Activated CD4-positive, alpha-beta T cell treated with anti-CD3 and anti-CD28 coated beads for 48 hours (primary cell): ENCODE results near the gene ADAMTS8.
A peak's percentile ranks its signal among the peaks of the same experiment; 100 is the strongest.

ENCODE experiments used
- DNase-seq: peaks from one replicate; pipeline ENCODE4 v3.0.0-alpha.2; 2020

The ADAMTS8 gene

DNA sequence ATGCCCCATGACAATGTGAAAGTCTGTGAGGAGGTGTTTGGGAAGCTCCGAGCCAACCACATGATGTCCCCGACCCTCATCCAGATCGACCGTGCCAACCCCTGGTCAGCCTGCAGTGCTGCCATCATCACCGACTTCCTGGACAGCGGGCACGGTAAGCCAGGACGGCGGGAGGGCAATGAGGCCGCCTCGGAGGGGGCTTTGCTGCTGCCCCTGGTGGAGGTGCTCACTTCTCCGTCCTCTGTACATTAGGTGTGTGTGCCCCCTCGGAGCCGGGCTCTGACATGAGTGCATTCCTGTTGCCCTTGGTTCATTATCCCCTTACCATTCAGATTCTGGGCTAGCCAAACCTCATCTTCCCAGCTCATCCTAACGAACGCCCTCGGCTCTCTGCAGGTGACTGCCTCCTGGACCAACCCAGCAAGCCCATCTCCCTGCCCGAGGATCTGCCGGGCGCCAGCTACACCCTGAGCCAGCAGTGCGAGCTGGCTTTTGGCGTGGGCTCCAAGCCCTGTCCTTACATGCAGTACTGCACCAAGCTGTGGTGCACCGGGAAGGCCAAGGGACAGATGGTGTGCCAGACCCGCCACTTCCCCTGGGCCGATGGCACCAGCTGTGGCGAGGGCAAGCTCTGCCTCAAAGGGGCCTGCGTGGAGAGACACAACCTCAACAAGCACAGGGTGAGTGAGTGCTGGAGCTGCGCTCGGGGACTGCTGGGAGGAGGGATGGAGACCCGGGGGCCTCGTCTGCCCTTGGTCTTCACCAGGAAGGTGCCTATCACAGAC, 33.9 kb upstream of the ADAMTS8 start:
- DNase-seq, result no peak

DNA sequence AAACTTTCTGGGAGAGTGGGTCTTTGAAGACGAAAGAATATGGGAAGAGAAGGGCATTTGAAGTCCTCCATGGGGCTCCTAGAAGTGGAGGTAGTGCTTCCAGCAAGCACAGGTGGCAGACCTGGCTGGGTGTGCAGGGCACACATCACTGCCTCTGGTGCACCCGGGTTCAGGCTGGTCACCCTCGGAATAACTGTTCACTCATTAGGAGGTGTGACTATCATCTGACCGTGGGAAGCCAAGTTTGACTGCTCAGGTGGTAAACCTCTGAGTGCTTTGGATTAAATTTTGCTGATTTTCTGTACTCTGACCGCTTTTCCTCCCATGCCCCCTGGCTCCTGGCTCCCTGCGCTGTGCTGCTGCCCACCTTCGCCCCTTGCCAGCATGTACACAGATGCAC, 31.1 kb upstream of the ADAMTS8 start:
- DNase-seq, result no peak

GRCh38 chr11:130458410-130458729, 30.0 kb upstream of the ADAMTS8 start:
- DNase-seq, result no peak

DNA sequence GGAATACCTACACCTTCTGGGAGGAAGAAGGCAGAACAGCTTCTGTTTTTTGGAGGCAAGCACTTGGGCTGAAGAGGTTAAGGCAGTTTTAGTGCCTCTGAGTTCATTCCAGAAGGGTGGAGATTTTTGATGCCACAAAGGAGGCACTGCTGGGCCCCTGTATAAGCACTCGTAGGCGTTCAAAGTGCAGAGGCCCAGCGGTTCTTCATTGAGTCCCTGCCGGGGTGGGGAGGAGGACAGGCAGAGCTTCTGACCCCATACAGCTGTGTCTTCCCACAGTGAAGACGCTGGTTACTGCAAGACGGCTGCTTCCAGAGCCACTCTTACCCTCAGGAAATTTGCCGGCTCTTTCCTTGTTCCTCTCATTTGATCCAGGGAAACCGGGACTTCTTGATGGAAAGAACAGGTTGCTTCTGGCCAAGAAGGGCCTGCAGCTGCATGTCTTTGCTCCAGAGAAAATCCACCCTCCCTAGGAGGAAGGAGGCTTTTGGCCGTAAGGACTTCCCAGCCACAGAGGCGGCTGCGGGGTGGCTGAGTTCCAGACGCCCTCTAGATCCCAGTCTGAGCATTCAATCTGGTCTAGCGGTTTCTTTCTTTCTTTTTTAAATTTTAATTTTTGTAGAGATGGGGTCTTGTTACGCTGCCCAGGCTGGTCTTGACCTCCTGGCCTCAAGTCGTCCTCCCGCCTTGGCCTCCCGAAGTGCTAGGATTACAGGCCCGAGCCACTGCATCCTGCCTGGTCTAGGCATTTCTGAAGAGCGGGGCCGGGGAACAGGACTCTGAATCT, 29.4 kb upstream of the ADAMTS8 start:
- DNase-seq, result no peak

GRCh38 chr11:130456286-130456685, 27.9 kb upstream of the ADAMTS8 start:
- DNase-seq, result no peak

- no peak for DNase-seq
Observed at GRCh38 chr11:130455483-130456127, 27.2 kb upstream of the ADAMTS8 start.

DNA sequence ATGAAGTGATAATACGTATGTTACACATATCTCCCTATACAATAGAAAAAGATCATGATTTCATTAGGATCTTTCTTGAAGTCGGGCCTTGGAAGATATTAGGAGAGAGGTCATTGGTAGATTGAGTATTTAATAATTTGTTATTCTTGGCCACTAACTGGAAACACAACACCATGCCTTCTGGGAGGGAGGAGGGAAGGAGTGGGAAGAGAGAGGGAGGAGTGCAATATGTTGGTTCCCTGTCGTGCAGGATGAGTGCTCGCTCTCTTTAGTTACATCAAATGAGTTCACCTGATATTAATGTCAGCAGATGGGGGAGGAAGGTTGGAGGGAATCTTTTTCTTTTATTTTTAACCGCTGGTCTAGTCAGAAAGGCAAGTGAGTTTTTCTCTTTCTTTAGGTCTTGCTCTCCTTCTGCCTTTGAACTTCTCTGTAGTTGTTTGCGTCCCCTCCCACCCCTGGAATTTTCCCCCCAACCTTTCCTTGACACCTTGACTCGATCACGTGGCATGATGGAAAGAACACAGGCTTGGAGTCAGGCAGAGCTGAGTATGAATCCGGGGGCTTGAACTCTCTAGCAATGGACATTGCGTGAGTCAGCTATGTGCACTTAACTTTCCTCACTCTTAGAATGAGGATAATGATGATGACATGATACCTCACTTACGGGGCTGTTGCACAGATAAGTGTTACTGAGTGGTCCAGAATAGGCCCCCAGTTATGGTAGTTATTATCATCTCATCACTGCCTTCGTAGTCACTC, 26.3 kb upstream of the ADAMTS8 start:
- no peak for DNase-seq

GRCh38 chr11:130452940-130453339, 24.5 kb upstream of the ADAMTS8 start:
- DNase-seq, result no peak

GRCh38 chr11:130452176-130452575, 23.8 kb upstream of the ADAMTS8 start:
- DNase-seq, result no peak

DNA sequence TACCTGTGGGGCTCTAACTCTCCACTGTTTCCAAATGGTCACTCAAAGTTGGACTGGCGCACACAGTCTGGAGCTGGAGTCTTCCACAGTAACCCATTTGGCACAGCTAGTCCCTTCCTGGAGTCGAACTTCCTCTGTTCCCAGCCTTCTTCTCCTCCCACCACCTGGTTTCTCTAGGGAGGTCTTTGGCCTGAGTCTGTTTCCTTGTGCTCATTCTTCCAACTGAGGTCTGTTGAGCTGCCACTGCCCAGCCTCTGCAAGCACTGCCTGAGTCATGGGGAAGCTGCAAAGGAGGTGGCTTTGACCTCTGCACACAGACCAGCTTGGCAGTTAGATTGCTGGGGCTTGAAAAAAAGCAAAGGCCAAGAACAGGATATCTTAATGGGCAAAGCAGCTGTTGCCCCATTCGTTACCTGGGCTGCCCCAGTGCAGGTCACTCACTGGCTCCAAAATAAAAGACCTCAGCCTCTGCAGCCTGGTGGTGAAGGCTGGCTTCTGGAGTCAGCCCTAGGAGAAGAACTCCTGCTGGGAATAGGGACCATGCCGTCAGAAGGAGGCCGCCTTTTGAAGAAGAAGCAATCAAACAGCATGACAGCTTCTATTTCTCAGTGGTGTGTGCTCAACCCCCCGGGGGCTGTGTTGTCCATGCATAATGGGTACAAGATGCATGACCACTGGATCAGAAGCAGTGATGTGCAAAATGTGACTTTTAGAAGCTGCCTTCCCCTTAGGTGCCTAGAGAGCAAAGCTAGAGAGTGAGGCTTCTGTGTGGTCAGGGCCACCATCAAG, 23.0 kb upstream of the ADAMTS8 start:
- DNase-seq, result no peak

- DNase-seq, result peak; percentile 24
Observed at GRCh38 chr11:130449996-130450769, 21.8 kb upstream of the ADAMTS8 start.

GRCh38 chr11:130449310-130449990, 21.0 kb upstream of the ADAMTS8 start:
- DNase-seq, result no peak

DNA sequence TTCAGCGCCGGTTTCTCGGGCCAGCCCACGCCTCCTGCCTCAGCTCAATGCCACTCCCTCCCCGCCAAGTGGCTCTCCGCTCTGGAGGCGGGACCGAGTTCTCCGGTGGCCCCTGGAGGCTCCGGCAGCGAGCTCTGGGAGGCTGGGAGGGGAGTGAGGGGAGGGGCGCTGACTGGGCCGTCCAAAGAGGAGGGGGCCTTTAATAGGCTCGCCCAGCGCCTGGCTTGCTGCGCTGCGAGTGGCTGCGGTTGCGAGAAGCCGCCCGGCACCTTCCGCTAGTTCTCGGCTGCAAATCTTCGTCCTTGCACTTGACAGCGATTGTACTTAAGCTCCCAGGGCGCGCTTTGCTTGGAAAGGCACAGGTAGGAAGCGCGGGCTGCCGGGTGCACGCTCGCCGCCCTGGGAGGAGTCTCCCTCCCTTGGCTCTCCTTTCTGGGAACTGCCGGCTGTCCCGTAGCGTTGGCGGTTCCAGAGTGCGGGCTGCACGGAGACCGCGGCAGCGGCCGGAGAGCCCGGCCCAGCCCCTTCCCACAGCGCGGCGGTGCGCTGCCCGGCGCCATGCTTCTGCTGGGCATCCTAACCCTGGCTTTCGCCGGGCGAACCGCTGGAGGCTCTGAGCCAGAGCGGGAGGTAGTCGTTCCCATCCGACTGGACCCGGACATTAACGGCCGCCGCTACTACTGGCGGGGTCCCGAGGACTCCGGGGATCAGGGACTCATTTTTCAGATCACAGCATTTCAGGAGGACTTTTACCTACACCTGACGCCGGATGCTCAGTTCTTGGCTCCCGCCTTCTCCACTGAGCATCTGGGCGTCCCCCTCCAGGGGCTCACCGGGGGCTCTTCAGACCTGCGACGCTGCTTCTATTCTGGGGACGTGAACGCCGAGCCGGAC, 20.3 kb upstream of the ADAMTS8 start, which contains the start of gene ADAMTS15:
Gene ADAMTS15, plus strand, starts transcription at position 230 of the 894 bp plus-strand sequence. Its CDS starts 329 bp downstream, at position 559.
- peak; percentile 62 for DNase-seq

DNA sequence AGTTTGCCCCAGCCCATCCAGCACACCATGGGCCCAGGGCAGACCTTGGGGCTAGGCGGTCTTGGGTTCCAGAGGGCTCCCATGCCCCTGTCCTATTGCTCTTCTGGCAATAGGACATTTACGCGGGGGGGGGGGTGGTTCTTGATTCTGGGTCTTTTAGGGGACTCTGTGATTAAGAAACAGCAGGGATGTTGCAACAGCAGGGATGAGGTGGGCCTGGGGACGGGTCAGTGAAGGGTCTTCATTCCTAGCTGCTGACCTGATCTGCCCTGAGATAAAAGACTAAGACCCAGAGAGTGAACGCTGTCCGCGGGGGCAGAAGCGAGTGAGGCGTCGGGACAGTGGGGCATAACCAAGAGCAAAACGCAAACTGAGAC, 19.6 kb upstream of the ADAMTS8 start:
- DNase-seq, result no peak

DNA sequence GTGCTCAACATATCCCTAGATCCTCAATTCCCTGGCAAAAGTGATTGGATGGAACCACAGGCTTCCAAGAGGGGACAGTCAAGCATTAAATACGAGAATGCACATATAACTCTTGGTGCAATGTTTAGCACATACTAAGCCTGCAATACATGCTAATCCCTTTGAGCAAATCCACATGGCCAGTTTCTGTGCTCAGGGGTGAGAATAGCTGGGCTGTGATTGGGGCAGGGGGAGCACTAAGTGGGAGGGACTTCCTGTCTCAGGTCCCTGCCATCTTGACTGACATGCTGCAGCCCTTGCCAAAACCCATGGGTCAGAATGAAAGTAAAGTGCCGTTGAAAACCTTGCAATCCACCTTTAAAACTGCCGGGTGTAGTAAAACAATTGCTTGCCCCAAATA, 17.4 kb upstream of the ADAMTS8 start:
- DNase-seq, result no peak

GRCh38 chr11:130442737-130443136, 14.3 kb upstream of the ADAMTS8 start:
- DNase-seq, result no peak

DNA sequence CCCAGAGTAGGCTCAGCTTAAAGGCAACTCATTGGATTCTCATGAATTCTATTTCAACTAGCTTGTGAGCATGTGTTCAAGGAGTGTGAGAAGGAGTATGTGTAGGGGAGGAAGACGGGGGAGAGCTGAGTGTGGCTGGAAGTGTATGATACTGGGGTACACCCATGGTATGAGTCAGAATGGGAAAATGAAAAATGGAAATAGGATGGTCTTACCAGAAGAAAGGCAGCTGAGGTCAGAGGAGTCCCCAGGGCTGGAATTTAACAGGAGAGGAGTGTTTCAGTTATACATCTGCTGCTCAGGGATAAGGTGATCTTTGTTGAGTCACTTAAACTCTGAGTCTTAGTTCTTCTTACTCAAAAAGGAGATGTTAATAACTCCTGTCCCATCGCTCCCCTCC, 13.3 kb upstream of the ADAMTS8 start:
- no peak for DNase-seq

DNA sequence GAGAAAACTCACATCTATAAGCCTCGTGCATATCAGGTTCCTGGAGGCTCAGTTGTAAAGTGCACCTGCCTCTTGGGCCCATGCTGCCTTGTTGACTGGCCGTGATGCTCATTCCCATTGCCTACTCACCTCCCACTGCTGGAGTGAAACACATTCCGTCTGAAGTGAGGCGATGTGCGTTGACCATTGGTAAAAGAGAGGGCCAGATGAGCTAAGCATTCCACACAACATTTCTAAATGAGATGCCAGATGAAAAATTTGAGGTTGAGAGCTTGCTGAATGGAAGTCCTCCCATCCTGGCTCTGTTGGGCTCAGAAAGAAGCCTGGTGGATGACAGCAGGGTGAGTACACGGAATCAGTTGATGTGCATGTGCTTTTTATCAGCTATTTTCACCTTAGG, 11.5 kb upstream of the ADAMTS8 start:
- no peak for DNase-seq

DNA sequence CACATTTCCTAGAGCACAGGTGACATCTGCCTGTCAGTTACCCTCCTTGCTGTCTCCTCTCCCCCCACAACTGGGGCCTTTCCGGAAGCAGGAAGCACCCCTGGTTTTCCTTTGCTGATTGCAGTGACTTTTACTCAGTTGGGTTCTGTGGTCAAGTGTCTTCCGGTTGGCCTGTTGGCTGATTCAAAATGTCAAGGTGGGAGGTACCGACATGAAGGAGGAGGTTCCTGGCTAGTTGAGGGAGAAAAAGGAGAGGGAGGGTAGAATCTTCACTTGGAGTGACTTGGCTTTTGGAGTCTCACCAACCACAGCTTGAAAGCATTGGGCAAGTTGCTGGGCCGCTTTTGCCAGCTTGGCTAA, 10.7 kb upstream of the ADAMTS8 start:
- DNase-seq, result no peak
